Smooth muscle cell (in vitro differentiated cells): ENCODE results near the gene CAPN9. TPM values are rescaled to one million over a fixed set of nuclear protein-coding genes. Genes with fewer than 3 reads are reported as not detected.

Source experiments
- DNase-seq: peaks from one replicate; lab custom pipeline; 2025; ENCODE audit not compliant: unreplicated experiment; lab: John Stamatoyannopoulos, UW
- H2AFZ ChIP-seq: fragments of 200-600 bp; sonication (generic); 2 replicates; pipeline ENCODE4 v1.6.0; 2016; ENCODE audit warnings: antibody characterized with exemption, low read depth, mild to moderate bottlenecking
- H3F3A ChIP-seq: fragments of 200-600 bp; sonication (generic); 2 replicates; pipeline ENCODE4 v1.6.0; 2017; ENCODE audit warnings: antibody characterized with exemption, low read depth
- H3K27ac ChIP-seq: fragments of 200-600 bp; sonication (generic); 2 replicates; pipeline ENCODE4 v1.5.1; 2016; ENCODE audit warnings: low read depth, mild to moderate bottlenecking
- H3K27me3 ChIP-seq: fragments of 200-600 bp; sonication (generic); 2 replicates; pipeline ENCODE4 v1.6.1; 2016; ENCODE audit warnings: low read depth, mild to moderate bottlenecking
- H3K36me3 ChIP-seq: fragments of 200-600 bp; sonication (generic); 2 replicates; pipeline ENCODE4 v1.5.1; 2016; ENCODE audit warnings: low read depth
- H3K4me1 ChIP-seq: fragments of 200-600 bp; sonication (generic); 2 replicates; pipeline ENCODE4 v1.5.1; 2016; ENCODE audit warnings: low read depth
- H3K4me2 ChIP-seq: fragments of 200-600 bp; sonication (generic); 2 replicates; pipeline ENCODE4 v1.6.0; 2016; ENCODE audit warnings: mild to moderate bottlenecking
- H3K4me3 ChIP-seq: fragments of 200-600 bp; sonication (generic); 2 replicates; pipeline ENCODE4 v1.5.1; 2016; ENCODE audit warnings: mild to moderate bottlenecking
- H3K79me2 ChIP-seq: fragments of 200-600 bp; sonication (generic); 2 replicates; pipeline ENCODE4 v1.6.0; 2016; ENCODE audit warnings: low read depth, mild to moderate bottlenecking
- H3K9ac ChIP-seq: fragments of 200-600 bp; sonication (generic); 2 replicates; pipeline ENCODE4 v1.6.0; 2016; ENCODE audit warnings: low read depth
- H3K9me3 ChIP-seq: fragments of 200-600 bp; sonication (generic); replicated peaks from 2 replicates; pipeline ENCODE4 v1.5.1; 2016; ENCODE audit warnings: low read depth
- H4K20me1 ChIP-seq: fragments of 200-600 bp; sonication (generic); 2 replicates; pipeline ENCODE4 v1.6.0; 2016; ENCODE audit warnings: low read depth
- WGBS: methylation state at CpG from one replicate; pipeline ENCODE4 v1.1.7; 2016; ENCODE audit warnings: low lambda C conversion rate; 5-methylcytosine and 5-hydroxymethylcytosine counted together
- polyA plus RNA-seq: library from polyadenylated mRNA; unstranded; fragments of >200 nt; fragmentation: Nextera tagmentation; extraction: Ambion mirVana; gene quantifications from 2 replicates; pipeline ENCODE4 v1.2.1, GENCODE V29; 2016
- total RNA-seq: library from RNA; depleted of rRNA; stranded (reverse); fragments of >200 nt; gene quantifications from 2 replicates; pipeline ENCODE4 v1.2.3, GENCODE V29; 2014
- TF ChIP-seq, protein P1 (sequence below): fragments of 200-600 bp; sonication (generic); IDR thresholded peaks from 2 replicates; pipeline ENCODE4 v1.5.1; 2017; ENCODE audit warnings: borderline replicate concordance, mild to moderate bottlenecking, antibody characterized with exemption; ENCODE audit not compliant: insufficient read depth, poor library complexity, severe bottlenecking

The CAPN9 gene
- total and polyA plus RNA-seq, 2 experiments from 2014 or later, result not detected

GRCh38 chr1:230757856-230758708 lies 10.9 kb downstream of the CAPN9 start:
- Histone ChIP-seq H2AFZ (no peak overlapping the region), H3K27ac (no peak overlapping the region), H3K9me3 (no peaks in the 10 kb centered on the region), H3K36me3 (no peaks in the 10 kb centered on the region), H3K4me2 (peak overlapping the region; percentile 41), H3K4me1 (peaks cover 4% of the 10 kb centered on the region), H3K4me3 (no peak overlapping the region), H4K20me1 (no peaks in the 10 kb centered on the region), H3K27me3 (no peaks in the 10 kb centered on the region), H3K9ac (no peak overlapping the region), H3F3A (peaks cover 11% of the 10 kb centered on the region), H3K79me2 (no peaks in the 10 kb centered on the region)
- DNase-seq, result no peak
- TF ChIP-seq, protein P1, sequence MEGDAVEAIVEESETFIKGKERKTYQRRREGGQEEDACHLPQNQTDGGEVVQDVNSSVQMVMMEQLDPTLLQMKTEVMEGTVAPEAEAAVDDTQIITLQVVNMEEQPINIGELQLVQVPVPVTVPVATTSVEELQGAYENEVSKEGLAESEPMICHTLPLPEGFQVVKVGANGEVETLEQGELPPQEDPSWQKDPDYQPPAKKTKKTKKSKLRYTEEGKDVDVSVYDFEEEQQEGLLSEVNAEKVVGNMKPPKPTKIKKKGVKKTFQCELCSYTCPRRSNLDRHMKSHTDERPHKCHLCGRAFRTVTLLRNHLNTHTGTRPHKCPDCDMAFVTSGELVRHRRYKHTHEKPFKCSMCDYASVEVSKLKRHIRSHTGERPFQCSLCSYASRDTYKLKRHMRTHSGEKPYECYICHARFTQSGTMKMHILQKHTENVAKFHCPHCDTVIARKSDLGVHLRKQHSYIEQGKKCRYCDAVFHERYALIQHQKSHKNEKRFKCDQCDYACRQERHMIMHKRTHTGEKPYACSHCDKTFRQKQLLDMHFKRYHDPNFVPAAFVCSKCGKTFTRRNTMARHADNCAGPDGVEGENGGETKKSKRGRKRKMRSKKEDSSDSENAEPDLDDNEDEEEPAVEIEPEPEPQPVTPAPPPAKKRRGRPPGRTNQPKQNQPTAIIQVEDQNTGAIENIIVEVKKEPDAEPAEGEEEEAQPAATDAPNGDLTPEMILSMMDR, result no peak
- 81% methylated on average over 15 of the region's 16 CpGs for WGBS

DNA sequence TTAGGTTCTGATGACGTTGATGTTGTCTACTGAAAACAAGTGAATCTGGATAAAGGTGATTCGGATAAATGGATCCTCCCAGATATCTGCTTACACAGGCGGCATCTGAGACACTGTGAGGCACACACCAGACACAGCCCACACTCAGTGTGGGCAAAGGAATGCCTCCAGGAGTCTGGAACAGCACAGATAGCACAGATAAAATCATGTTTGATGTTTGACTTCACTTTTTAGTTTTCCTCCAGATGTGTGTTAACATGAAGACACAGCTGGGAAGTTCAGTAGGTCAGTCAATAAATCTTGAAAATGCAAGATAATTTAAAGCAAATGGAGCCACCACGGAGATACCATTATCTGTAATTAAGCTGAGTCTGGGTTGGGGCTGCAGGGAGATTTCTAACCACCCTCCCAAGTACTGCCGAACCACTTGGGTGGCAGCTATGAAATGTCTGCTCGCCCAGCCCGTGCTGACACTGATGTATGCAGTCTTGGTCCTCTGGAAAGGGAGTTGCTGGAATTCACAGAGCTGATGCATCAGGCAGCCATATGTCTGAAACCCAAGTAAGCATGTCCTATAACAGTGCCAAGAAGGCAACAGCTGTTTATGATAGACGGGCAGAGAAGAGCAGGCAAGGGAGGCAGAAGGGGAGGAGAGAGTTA lies 11.7 kb downstream of the CAPN9 start:
- Histone ChIP-seq H3K36me3 (no peaks in the 10 kb centered on the region), H3F3A (peaks cover 11% of the 10 kb centered on the region), H3K9ac (no peak overlapping the region), H3K9me3 (no peaks in the 10 kb centered on the region), H3K4me1 (peaks cover 4% of the 10 kb centered on the region), H3K27me3 (no peaks in the 10 kb centered on the region), H4K20me1 (no peaks in the 10 kb centered on the region), H3K4me2 (peak overlapping the region; percentile 41), H3K79me2 (no peaks in the 10 kb centered on the region), H2AFZ (peak overlapping the region; percentile 7), H3K4me3 (no peak overlapping the region), H3K27ac (no peak overlapping the region)
- WGBS, result 21% methylated on average over 8 of the region's 8 CpGs
- DNase-seq, result no peak
- TF ChIP-seq, protein P1, result no peak

- Histone ChIP-seq H2AFZ (peak overlapping the region; percentile 7), H3K9me3 (no peaks in the 10 kb centered on the region), H3K4me2 (peak overlapping the region; percentile 41), H3K4me1 (peaks cover 4% of the 10 kb centered on the region), H3K9ac (no peak overlapping the region), H3K79me2 (no peaks in the 10 kb centered on the region), H3K4me3 (no peak overlapping the region), H3K27ac (no peak overlapping the region), H3K27me3 (no peaks in the 10 kb centered on the region), H3K36me3 (no peaks in the 10 kb centered on the region), H4K20me1 (no peaks in the 10 kb centered on the region), H3F3A (peaks cover 11% of the 10 kb centered on the region)
- TF ChIP-seq, protein P1, result no peak
- WGBS, result 90% methylated on average over 7 of the region's 7 CpGs
- no peak for DNase-seq
These were observed 12.3 kb downstream of the CAPN9 start for GRCh38 chr1:230759369-230760065.
